Measurements from ENCODE around the gene CMC4. TPM values are rescaled to one million over a fixed set of nuclear protein-coding genes. Genes with fewer than 3 reads are reported as not detected.

CMC4 gene
- total RNA-seq, 2 experiments from 2014 or later, result 4.1 to 5.6 TPM

DNA sequence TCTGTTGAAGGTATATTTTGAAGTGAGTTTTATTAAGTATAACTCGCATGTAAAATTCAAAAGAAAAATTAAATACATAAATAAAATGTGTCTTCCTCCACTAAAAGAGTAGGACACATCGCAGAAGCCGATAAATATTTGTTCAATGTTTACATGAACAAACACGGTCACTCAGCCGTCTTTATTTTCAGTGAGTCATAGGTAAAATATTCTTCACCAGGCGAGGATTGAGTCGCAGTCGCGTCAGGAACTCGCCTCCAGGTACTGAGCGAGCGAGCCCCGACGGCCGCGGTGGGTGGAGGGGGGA lies 44.6 kb downstream of the CMC4 start:
- H3K9me3 Mint-ChIP-seq (ENCODE audit: insufficient read depth), result no peaks in the 10 kb centered on the region
- peak overlapping the region; percentile 97 for H3K27ac Mint-ChIP-seq
- no peaks in the 10 kb centered on the region for H3K36me3 Mint-ChIP-seq (ENCODE audit: low read depth)
- peak overlapping the region; percentile 72 for H3K4me3 Mint-ChIP-seq
- DNase-seq (no peak), ATAC-seq (no peak)
- peaks cover 10% of the 10 kb centered on the region for H3K27me3 Mint-ChIP-seq (ENCODE audit: low read depth)
- H3K4me1 Mint-ChIP-seq (ENCODE audit: low read depth), result peaks cover 19% of the 10 kb centered on the region
- CTCF ChIA-PET, result interaction anchor here (1.0 to 1.3 kb wide), 4 partner anchors 13 to 33 kb away, joined by 3 to 12 read pairs (median 5); no protein-coding TSS in a partner anchor
- POLR2A ChIA-PET, result interaction anchor here (0.7 to 1.3 kb wide), 6 partner anchors 24 to 238 kb away, joined by 3 to 4 read pairs (median 3); partner anchors contain the start of genes CMC4, MTCP1 and RAB39B

DNA sequence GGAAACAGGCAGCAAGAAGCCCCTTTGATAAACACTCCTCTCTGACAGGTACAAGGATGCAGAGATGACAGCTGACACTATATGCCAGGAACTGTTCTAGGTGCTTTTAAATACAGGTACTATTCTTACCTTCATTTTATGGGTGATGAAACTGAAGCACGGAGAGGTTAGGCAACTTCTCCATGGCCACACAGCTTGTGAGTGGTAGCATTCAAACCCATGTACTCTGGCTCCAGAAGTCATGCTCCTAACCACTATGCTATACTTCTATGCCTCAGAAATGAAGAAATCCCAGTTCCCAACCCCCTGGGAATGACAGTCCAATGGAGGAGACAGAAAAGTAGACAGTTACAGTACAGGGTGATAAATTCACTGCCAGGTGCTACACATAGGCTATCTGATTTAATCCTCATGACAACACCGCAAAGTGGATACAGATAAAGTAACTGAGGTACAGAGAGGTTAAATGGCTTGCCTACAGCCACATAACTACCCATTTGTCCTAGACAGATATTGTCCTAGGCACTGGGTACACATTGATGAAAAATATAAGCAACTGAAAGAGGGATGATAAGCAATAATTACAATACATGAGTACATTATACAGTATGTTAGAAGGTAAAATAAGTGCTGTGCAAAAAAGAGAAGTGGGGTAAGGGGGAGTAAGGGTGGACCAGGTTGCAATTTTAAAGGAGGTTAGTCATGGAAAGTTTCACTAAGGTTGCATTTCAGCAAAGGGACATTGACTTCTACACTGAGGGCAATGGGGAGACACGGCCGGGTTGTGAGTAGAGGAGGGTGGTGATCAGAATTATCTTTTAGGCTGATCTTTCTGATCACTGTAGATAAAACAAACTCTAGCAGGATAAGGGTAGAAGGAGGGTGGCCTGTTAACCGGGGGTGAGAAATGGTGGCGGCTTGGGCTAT lies 46.8 kb downstream of the CMC4 start:
- Mint-ChIP-seq H3K27me3 (ENCODE audit: low read depth) (peaks cover 12% of the 10 kb centered on the region), H3K9me3 (ENCODE audit: insufficient read depth) (no peaks in the 10 kb centered on the region), H3K4me3 (no peak overlapping the region), H3K27ac (peak overlapping the region; percentile 27), H3K36me3 (ENCODE audit: low read depth) (no peaks in the 10 kb centered on the region), H3K4me1 (ENCODE audit: low read depth) (peaks cover 11% of the 10 kb centered on the region)
- POLR2A ChIA-PET, result no interaction called here
- ATAC-seq (no peak), DNase-seq (no peak)
- CTCF ChIA-PET, result no interaction called here

DNA sequence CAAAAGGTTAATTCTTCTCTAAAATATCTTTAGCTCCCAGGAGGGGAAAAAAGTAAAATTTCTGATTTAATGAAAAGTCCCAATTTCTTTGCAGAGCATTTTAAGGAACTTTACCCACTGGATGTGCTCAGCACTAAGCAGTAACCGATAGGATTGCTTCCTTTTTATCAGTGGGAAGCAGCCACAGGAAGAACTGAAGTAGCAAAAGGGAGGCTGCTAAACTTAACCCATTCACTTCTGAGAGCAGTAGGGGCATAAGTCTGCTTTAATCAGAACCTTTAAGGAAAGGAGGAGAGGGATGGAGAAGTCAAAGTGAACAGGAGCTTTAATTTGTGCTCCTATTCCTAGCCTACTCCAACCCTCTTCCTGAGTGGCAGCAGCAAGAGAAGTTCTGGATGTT lies 48.4 kb downstream of the CMC4 start, which contains the start of gene F8:
Gene F8 (minus strand): TSS at position 139 of the 400 bp plus-strand sequence. CDS start 171 bp downstream, outside the sequence.
- no peak within 1 kb of the TSS for H3K27ac Mint-ChIP-seq
- POLR2A ChIA-PET, result no interaction called here
- H3K27me3 Mint-ChIP-seq (ENCODE audit: low read depth), result peaks cover 12% of the 10 kb centered on the region
- CTCF ChIA-PET, result no interaction called here
- no peaks in the 10 kb centered on the region for H3K9me3 Mint-ChIP-seq (ENCODE audit: insufficient read depth)
- H3K4me1 Mint-ChIP-seq (ENCODE audit: low read depth), result no peaks in the 10 kb centered on the region
- no peaks in the 10 kb centered on the region for H3K36me3 Mint-ChIP-seq (ENCODE audit: low read depth)
- no peak within 1 kb of the TSS for H3K4me3 Mint-ChIP-seq
- ATAC-seq, result no peak
- no peak for DNase-seq

DNA sequence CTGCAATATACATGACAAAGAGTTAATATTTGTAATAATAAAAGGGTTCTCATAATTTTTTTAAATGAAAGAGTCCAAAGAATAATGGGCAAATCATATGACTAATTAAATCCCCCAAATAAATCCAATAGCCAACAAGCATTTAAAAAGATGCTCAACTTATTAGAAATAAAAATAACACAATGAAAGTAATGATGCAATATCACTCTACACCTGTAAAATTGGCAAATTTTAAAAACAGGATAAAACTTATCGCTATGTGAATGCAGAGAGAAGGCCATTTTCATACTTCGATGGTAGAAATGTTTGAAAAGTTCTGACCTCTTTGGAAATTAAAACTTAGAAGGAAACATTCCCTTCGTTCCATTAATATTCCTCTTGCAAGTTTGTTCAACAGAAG lies 50.3 kb downstream of the CMC4 start:
- Mint-ChIP-seq H3K27ac (no peak overlapping the region), H3K4me1 (ENCODE audit: low read depth) (no peaks in the 10 kb centered on the region), H3K4me3 (no peak overlapping the region), H3K36me3 (ENCODE audit: low read depth) (no peaks in the 10 kb centered on the region), H3K9me3 (ENCODE audit: insufficient read depth) (no peaks in the 10 kb centered on the region), H3K27me3 (ENCODE audit: low read depth) (peaks cover 12% of the 10 kb centered on the region)
- DNase-seq (no peak), ATAC-seq (no peak)
- POLR2A ChIA-PET, result no interaction called here
- CTCF ChIA-PET, result no interaction called here

Other genes with a start within 250 kb of the CMC4 start
- not detected for gene SMIM9, start 236.5 kb downstream of the CMC4 start, total RNA-seq
- gene F8A1, start 184.8 kb downstream of the CMC4 start, total RNA-seq, result 10 to 100 TPM; 51.0 to 54.4 TPM
- gene F8, start 48.4 kb downstream of the CMC4 start, total RNA-seq, result 1 to 10 TPM; 4.1 to 4.2 TPM
- gene FUNDC2, start 44.3 kb downstream of the CMC4 start, total RNA-seq, result 10 to 100 TPM; 49.3 to 51.7 TPM
- gene MTCP1, start within 50 bp of the CMC4 start, total RNA-seq, result 10 to 100 TPM; 20.2 to 21.4 TPM
- gene BRCC3, start 372 bp upstream of the CMC4 start, total RNA-seq, result 10 to 100 TPM; 32.8 to 33.5 TPM
- 10 to 100 TPM; 64.2 to 65.1 TPM for gene VBP1, start 145.3 kb upstream of the CMC4 start, total RNA-seq
- gene RAB39B, start 193.4 kb upstream of the CMC4 start, total RNA-seq, result 1 to 10 TPM; 7.2 to 7.5 TPM